Activated T-cell treated with anti-CD3 and anti-CD28 coated beads, Interleukin-2, amount 50 U/mL, for 24 hours (primary cell): ENCODE results near the gene FIZ1.

Experiments
- DNase-seq: peaks from one replicate; pipeline ENCODE4 v3.0.0-alpha.2; 2020
- H3K27ac Mint-ChIP-seq: 2 replicates; pipeline ENCODE4 v1.8.0; 2020; ENCODE audit warnings: mild to moderate bottlenecking, mixed read lengths
- H3K27me3 Mint-ChIP-seq: 2 replicates; pipeline ENCODE4 v1.8.0; 2020; ENCODE audit warnings: mixed read lengths
- H3K36me3 Mint-ChIP-seq: 2 replicates; pipeline ENCODE4 v1.8.0; 2020; ENCODE audit warnings: low read depth, mixed read lengths
- H3K4me1 Mint-ChIP-seq: 2 replicates; pipeline ENCODE4 v1.8.0; 2020; ENCODE audit warnings: low read depth, mixed read lengths
- H3K4me3 Mint-ChIP-seq: 2 replicates; pipeline ENCODE4 v1.8.0; 2020; ENCODE audit warnings: mild to moderate bottlenecking, moderate library complexity, mixed read lengths
- H3K9me3 Mint-ChIP-seq: 2 replicates; pipeline ENCODE4 v1.8.0; 2020; ENCODE audit warnings: mixed read lengths

FIZ1 gene

DNA sequence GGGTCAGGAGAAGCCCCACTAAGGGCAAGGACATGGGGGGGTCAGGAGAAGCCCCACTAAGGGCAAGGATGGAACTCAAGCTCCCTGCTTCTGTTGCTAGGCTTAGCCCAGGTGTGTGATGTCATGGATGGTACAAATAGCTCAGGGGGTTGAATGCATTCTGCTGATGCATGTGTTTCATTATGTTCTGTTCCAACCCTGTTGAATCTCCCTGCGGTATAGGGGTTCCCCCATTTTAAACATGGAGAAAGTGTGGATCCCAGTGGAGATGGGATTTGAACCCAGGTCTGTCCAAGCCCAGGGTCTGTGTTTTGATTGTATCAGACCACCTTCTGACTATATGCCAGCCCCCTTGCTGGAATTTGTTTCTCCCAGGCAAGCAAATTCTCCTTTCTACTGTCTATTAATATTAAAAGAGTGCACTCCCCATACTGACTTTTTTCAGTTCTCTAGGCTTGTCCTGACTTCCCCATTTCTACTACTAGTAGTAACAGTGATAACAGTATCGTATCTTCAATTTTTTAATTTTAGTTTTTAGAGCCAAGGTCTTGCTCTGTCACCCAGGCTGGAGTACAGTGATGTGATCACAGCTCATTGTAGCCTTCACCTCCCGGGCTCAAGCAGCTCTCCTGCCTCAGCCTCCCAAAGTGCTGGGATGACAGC, 12.8 kb upstream of the FIZ1 start:
- H3K4me1 Mint-ChIP-seq = peaks cover 45% of the 10 kb centered on the region
- no peaks in the 10 kb centered on the region for H3K9me3 Mint-ChIP-seq
- H3K27me3 Mint-ChIP-seq = no peaks in the 10 kb centered on the region
- DNase-seq = no peak
- peak overlapping the region; percentile 67 for H3K27ac Mint-ChIP-seq
- H3K36me3 Mint-ChIP-seq = peaks cover 72% of the 10 kb centered on the region
- H3K4me3 Mint-ChIP-seq = no peak overlapping the region

DNA sequence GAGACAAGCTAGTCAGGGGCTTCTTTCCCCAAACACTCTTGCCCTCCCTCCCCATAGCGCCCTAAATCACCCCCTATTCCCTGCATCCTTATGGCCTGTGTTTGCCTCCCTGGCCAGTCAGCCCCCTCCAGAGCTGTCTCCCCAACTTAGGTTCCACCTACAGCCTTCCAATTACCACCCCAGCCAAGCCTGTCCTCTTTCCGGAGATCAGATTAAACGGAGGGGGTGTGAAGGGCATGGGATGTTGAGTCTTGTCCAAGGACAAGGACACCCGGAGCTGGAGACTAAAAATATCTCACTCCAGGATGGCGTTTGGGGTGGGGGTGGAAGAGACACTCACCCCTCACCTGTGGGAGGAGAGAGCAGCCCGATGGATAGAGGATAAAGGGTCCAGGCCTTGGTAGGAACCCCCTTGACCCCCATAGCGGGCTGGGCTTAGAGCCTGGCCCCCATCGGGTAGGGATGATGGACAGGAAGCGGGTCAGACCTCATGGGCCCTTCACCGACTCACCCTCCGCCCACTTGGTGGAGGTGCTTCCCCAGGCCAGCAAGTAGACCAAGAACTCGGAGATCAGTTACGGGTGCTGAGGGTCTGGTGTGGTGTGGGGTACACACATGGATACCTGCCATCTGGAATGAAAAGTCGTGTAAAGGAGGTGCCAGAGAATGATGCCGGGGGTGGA, 12.1 kb upstream of the FIZ1 start:
- H3K27me3 Mint-ChIP-seq = no peaks in the 10 kb centered on the region
- H3K27ac Mint-ChIP-seq = peak overlapping the region; percentile 67
- peaks cover 73% of the 10 kb centered on the region for H3K36me3 Mint-ChIP-seq
- H3K4me3 Mint-ChIP-seq = no peak overlapping the region
- DNase-seq = no peak
- no peaks in the 10 kb centered on the region for H3K9me3 Mint-ChIP-seq
- peaks cover 51% of the 10 kb centered on the region for H3K4me1 Mint-ChIP-seq

DNA sequence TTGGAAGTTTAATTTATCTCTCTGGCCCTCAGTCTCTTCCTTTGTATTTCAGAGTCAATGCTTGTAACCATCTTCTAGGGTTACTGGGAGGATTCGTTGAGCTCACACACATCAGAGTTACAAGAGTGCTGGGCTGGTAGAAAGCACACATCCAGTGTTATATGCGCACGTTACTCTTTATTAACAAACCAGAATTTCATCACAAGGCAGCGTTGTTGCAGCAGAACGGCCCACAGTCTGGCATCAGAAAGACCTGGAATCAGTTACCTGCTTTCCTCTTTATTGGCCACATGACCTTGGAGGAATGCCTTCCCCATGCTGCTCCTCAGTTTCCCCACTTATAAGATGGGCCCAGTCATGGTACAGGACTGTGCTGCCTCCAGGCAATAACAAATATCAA, 10.0 kb upstream of the FIZ1 start:
- Mint-ChIP-seq H3K27me3 (no peaks in the 10 kb centered on the region), H3K9me3 (no peaks in the 10 kb centered on the region), H3K4me3 (no peak overlapping the region), H3K36me3 (peaks cover 69% of the 10 kb centered on the region), H3K4me1 (peaks cover 62% of the 10 kb centered on the region), H3K27ac (peak overlapping the region; percentile 6)
- no peak for DNase-seq

DNA sequence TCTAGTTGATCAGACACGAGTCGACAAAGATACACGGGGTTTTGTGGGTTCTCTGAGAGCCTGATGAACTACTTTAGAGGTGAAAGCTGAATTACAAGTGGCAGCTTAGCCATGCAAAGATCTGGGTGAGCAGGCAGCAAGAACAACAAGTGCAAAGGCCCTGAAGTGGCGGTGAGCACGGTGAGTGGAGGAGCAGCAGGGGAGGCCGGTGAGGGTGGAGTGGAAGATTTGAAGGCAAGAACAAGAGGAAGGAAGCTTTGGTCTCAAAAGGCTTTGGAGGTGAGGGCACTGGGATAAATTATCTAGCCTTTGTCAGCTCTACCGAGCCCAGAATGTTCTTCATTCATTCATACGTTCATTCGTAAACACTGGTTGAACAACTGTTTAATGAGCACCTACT, 7.5 kb upstream of the FIZ1 start:
- H3K27ac Mint-ChIP-seq = peak overlapping the region; percentile 97
- H3K27me3 Mint-ChIP-seq = no peaks in the 10 kb centered on the region
- peak overlapping the region; percentile 88 for H3K4me3 Mint-ChIP-seq
- H3K36me3 Mint-ChIP-seq = peaks cover 61% of the 10 kb centered on the region
- H3K9me3 Mint-ChIP-seq = no peaks in the 10 kb centered on the region
- no peak for DNase-seq
- H3K4me1 Mint-ChIP-seq = peaks cover 65% of the 10 kb centered on the region

DNA sequence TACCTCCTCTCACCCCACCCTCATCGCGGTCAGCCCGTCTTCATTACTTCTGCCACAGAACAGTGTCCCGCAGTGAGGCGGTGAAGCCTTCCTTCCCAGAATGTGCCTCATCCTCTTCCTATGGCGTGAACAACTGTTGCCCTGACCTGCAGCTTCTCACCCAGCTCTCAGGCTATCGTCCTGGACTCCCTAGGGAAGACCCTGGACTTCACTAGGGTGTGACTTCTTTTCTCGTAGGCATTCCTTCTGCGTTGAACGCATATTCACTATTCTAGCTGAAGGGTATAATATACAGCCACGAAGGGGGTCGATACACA, 7.1 kb upstream of the FIZ1 start:
- no peaks in the 10 kb centered on the region for H3K9me3 Mint-ChIP-seq
- H3K4me1 Mint-ChIP-seq = peaks cover 65% of the 10 kb centered on the region
- H3K4me3 Mint-ChIP-seq = peak overlapping the region; percentile 88
- H3K36me3 Mint-ChIP-seq = peaks cover 60% of the 10 kb centered on the region
- no peaks in the 10 kb centered on the region for H3K27me3 Mint-ChIP-seq
- no peak for DNase-seq
- H3K27ac Mint-ChIP-seq = peak overlapping the region; percentile 97

DNA sequence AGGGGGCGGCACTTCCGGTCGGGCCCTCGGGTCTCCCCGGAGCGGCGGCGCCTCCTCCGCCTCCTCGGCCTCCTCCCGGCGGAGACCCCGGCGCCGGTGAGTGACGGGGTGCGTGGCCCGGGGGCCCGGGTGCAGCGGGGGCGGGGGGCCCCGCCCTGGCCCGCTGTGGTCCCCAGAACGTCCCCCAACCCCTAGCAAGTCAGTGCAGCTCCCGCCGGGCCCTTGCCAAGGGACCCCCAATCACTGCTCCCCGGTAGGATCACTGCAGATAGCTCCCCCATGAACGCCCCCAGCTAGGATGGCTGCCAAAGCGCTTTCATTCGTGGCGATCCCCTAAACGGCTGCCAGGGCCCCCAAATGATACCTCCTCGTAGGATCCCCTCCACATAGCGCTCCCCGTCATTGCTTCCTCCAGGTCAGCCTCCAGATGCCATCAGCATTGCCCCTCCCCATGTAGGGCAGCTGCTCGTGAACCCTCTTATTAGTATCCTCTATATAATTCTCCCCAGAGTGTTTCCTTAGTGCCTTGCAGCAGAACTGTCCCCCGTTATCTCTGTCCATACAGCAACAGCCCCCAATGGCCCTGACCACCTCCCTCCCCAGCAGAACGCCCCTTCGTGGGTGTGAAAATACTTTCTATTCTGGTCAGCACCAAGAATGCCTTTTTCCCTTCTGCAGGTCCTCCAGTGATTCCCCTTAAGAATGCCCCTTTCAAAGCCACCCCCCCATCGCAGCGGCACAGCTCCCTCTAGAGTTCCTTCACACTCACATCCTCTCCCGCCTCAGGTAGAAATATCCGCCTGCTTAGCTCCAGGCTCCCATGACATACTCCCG, 6.5 kb upstream of the FIZ1 start, which contains the start of gene ZNF865:
ZNF865 (plus strand) TSS at position 11 of the 834 bp plus-strand sequence. CDS start 7,972 bp downstream, outside the sequence.
- Mint-ChIP-seq H3K4me1 (peaks cover 65% of the 10 kb centered on the region), H3K27ac (peak within 1 kb of the TSS; percentile 97), H3K4me3 (peak within 1 kb of the TSS; percentile 88), H3K27me3 (no peaks in the 10 kb centered on the region), H3K36me3 (peaks cover 56% of the 10 kb centered on the region), H3K9me3 (no peaks in the 10 kb centered on the region)
- DNase-seq = peak; percentile 78

DNA sequence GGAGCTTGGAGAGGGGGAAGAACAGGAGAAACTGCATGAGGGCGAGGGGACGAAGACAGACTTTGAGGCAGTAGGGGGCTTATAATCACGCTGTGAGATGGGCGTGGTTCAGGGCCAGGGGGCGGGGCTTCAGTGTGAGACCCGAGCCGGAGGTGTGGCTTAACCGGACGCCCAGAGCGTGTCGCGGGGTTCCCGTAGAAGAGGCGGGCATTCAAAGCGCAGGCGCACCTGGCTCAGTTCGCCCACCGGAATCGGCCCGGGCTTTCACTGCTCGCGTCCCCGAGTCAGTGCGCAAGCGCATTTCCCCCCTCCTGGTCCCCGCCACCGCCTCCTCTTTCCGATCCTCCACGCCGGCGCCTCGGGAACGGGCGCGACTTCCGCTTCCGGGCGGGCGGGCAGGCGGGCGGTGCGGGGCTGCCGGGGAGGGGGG, 5.9 kb upstream of the FIZ1 start:
- Mint-ChIP-seq H3K4me1 (peaks cover 61% of the 10 kb centered on the region), H3K27ac (peak overlapping the region; percentile 95), H3K9me3 (no peaks in the 10 kb centered on the region), H3K27me3 (no peaks in the 10 kb centered on the region), H3K36me3 (peaks cover 50% of the 10 kb centered on the region), H3K4me3 (peak overlapping the region; percentile 76)
- peak; percentile 98 for DNase-seq

DNA sequence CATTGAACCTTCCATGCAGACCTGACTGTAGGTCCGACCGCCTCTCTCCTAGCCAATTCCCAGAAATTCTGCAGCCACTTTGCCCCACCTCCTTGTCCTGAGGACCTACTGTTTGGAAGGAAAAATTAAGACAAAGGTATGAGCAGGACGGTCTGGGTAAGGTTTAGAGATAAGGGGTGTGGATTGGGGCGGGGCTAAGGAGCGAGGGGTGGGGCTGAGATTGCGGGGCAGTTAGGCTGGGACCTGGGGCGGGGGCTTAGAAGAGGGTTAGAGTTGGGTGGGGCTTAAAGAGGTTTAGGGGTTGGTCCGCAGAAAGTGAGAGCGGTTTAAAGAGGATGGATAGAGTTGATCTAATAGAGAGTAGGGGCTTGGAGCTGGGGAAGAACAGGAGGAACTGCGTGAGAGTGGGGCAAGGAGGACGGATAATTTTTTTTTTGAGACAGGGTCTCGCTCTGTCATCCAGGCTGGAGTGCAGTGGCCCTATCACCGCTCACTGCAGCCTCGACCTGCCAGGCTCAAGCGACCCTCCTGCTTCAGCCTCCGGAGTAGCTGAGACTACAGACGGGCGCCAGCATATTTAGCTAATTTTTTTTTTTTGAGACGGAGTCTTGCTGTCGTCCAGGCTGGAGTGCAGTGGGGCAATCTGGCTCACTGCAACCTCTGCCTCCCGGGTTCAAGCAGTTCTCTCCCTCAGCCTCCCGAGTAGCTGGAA, 4.4 kb upstream of the FIZ1 start:
- no peak for DNase-seq
- H3K27ac Mint-ChIP-seq = peak overlapping the region; percentile 55
- peaks cover 53% of the 10 kb centered on the region for H3K4me1 Mint-ChIP-seq
- H3K9me3 Mint-ChIP-seq = peaks cover 2% of the 10 kb centered on the region
- H3K36me3 Mint-ChIP-seq = peaks cover 40% of the 10 kb centered on the region
- H3K4me3 Mint-ChIP-seq = peak overlapping the region; percentile 76
- no peaks in the 10 kb centered on the region for H3K27me3 Mint-ChIP-seq

DNA sequence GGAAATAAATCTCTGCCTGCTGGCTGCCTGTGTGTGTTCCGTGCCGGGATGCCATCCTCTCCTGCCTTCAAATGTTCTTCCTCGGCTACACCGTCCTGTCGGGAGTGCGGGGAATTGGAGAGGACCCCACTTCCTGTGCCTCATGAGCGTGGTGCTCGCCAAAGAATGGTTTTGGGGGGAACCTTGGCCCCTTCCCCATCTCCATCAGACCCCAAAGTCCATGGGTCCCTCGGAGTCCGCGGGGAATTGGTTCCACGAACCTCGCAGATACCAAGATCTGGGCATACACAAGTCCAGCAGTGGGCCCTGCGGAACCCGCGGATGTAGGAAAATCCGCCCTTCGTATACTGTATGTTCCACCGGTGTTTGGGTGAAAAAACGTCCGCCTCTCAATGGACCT, 3.8 kb upstream of the FIZ1 start:
- Mint-ChIP-seq H3K9me3 (peaks cover 4% of the 10 kb centered on the region), H3K4me1 (peaks cover 55% of the 10 kb centered on the region), H3K4me3 (no peak overlapping the region), H3K27ac (peak overlapping the region; percentile 55), H3K36me3 (peaks cover 42% of the 10 kb centered on the region), H3K27me3 (no peaks in the 10 kb centered on the region)
- DNase-seq = no peak

DNA sequence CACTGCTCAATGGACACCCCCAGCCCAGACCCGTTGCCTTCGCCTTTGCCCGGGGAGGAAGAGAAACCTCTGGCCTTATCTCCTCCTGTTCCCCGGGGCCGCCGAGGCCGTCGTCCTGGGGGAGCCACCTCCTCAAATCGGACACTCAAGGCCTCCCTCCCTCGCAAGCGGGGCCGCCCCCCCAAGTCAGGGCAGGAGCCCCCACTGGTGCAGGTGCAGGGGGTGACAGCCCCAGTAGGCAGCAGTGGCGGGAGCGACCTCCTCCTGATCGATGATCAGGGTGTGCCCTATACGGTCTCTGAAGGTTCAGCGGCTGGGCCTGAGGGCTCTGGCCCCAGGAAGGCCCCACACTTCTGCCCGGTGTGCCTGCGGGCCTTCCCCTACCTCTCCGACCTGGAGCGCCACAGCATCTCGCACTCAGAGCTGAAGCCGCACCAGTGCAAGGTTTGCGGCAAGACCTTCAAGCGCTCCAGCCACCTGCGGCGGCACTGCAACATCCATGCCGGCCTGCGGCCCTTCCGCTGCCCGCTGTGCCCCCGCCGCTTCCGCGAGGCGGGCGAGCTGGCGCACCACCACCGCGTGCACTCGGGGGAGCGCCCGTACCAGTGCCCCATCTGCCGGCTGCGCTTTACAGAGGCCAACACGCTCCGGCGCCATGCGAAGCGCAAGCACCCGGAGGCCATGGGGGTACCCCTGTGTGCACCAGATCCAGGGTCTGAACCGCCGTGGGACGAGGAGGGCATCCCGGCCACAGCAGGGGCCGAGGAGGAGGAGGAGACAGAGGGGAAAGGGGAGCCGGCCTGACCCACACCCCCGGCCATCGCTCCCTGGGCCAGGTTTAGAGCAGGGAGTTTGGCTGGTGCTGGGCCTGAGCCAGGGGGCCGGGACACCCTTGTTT, 3.0 kb upstream of the FIZ1 start:
- Mint-ChIP-seq H3K9me3 (peaks cover 4% of the 10 kb centered on the region), H3K4me3 (no peak overlapping the region), H3K4me1 (peaks cover 50% of the 10 kb centered on the region), H3K36me3 (peaks cover 41% of the 10 kb centered on the region), H3K27ac (no peak overlapping the region), H3K27me3 (no peaks in the 10 kb centered on the region)
- DNase-seq = no peak

DNA sequence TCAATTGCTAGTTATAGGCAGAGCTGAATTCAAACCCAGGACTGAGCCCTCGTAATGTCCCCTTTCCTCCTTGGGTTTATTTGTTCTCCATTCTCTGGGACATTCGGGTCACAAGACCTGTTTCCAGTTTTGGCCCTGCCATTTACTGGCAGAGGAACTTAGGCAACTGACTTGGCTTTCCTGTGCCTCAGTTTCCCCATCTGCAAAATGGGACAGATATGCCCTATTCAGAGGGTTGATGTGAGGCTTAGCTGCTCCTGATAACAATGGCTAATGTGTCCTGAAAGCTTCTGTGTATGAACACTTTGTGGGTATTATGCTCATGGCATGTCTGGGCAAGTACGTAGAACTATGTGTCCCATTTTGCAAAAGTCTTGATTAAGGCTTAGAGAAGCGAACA, 1.8 kb upstream of the FIZ1 start:
- Mint-ChIP-seq H3K9me3 (peaks cover 4% of the 10 kb centered on the region), H3K36me3 (peaks cover 42% of the 10 kb centered on the region), H3K27me3 (no peaks in the 10 kb centered on the region), H3K4me1 (peaks cover 41% of the 10 kb centered on the region), H3K27ac (peak overlapping the region; percentile 88), H3K4me3 (peak overlapping the region; percentile 97)
- DNase-seq = no peak

DNA sequence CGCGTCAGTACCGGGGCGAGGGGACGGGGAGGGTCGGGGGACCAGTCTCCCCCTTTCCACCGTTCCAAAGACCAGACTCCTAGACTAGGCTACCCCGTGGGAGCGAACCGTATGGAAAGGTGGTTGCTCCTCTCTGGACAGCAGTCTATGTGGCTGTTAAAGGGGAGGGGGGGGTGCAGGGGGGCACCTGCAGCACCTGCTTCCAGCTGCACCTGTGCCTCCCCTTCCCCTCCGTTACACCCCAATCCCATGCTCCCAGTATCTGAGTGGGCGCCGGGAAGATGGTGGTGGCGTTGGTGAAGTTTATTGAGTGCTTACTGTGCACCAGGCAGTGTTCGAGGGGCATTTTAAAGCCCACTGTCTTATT, 1.3 kb upstream of the FIZ1 start:
- H3K27ac Mint-ChIP-seq = peak overlapping the region; percentile 88
- peaks cover 4% of the 10 kb centered on the region for H3K9me3 Mint-ChIP-seq
- DNase-seq = no peak
- H3K4me3 Mint-ChIP-seq = peak overlapping the region; percentile 97
- H3K36me3 Mint-ChIP-seq = peaks cover 42% of the 10 kb centered on the region
- peaks cover 40% of the 10 kb centered on the region for H3K4me1 Mint-ChIP-seq
- no peaks in the 10 kb centered on the region for H3K27me3 Mint-ChIP-seq

DNA sequence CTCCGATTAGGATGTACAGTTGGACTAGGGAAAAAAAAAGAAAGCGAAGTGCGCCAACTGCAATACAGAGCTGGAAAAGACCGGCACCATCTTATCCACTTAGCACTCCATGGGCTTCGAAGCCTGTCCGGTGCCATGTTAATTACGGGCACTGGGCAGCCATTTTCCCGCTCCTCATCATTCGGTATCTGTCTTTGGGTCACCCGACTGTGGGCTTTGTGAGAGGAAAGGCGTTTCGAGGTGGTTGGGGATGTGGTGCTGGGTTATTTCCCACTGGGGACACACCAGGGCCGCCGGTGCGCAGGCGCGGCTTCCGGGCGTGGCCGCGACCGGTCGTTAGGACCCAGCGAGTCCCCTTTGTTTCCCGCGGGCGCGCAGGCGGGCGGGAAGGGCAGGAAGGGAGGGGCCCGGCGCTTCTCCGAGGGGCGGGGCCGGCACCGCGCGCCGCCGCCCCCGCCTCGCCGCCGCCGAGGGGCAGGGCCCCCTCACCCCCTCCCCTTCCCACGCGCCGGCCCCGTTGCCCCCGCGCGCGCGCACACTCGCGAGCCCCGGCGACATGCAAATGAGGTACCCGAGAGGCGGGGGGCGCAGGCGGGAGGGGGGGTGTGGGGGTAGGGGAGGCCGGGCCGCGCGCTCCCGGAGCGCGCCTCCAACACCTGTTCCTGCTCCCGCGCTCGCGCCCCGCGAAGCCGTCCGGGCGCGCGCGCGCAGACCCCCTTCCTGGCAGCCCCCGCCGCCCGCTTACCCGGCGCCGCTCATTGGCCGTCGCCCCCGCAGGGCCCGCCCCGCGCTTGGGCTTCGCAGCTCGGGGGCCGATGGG, 735 bp upstream of the FIZ1 start, which contains the start of gene ZNF524:
ZNF524 (plus strand) TSS at position 447 of the 820 bp plus-strand sequence. CDS start 1,825 bp downstream, outside the sequence.
- DNase-seq = peak; percentile 92
- H3K27ac Mint-ChIP-seq = peak within 1 kb of the TSS; percentile 100
- peaks cover 4% of the 10 kb centered on the region for H3K9me3 Mint-ChIP-seq
- peaks cover 48% of the 10 kb centered on the region for H3K36me3 Mint-ChIP-seq
- H3K4me1 Mint-ChIP-seq = peaks cover 40% of the 10 kb centered on the region
- no peaks in the 10 kb centered on the region for H3K27me3 Mint-ChIP-seq
- peak within 1 kb of the TSS; percentile 97 for H3K4me3 Mint-ChIP-seq
